GM12878 (cell line): ENCODE measurements around the gene CA9. TPM values are rescaled to one million over a fixed set of nuclear protein-coding genes. Genes with fewer than 3 reads are reported as not detected.

Experiments
- ATAC-seq: fragments of 200-7000 bp; cut with Tn5 transposase; 3 replicates; pipeline ENCODE4 v1.9.1; 2020; ENCODE audit warnings: mild to moderate bottlenecking, moderate library complexity
- BruUV-seq: library from RNA; stranded (reverse); fragments of 400-500 nt; replicated peaks from 2 replicates; lab custom pipeline; 2021; lab: Mats Ljungman, UMichigan
- CTCF ChIA-PET: fragments of 300-600 bp; sonication (Branson Sonifier 250); formaldehyde crosslinking; extraction: SDS; loops from one replicate; lab custom pipeline; 2021; ENCODE audit warnings: inconsistent platforms; lab: Yijun Ruan, JAX
- POLR2A ChIA-PET: fragments of 350-600 bp; formaldehyde crosslinking; extraction: SDS; loops from one replicate; lab custom pipeline; 2021; ENCODE audit warnings: inconsistent platforms; lab: Charles Lee
- RAD21 ChIA-PET: fragments of 300-600 bp; sonication (Branson Sonifier 250); formaldehyde crosslinking; loops from one replicate; lab custom pipeline; 2023; ENCODE audit warnings: antibody characterized with exemption; ENCODE audit not compliant: unreplicated experiment; lab: Charles Lee
- SMC1A ChIA-PET: fragments of 300-600 bp; sonication (Branson Sonifier 250); formaldehyde crosslinking; loops from one replicate; lab custom pipeline; 2023; ENCODE audit not compliant: unreplicated experiment, uncharacterized antibody; lab: Charles Lee
- DNase-seq: peaks from one replicate; pipeline ENCODE4 v3.0.0-alpha.2; 2011; ENCODE audit warnings: low read depth, low spot score
- FAIRE-seq: peaks from 3 replicates; lab custom pipeline; 2011; peaks lifted over from hg19 to GRCh38; lab: Jason Lieb, UNC
- H2AFZ ChIP-seq: 2 replicates; pipeline ENCODE4 v1.6.0; 2011; ENCODE audit warnings: low read depth, low read length, control low read depth; ENCODE audit not compliant: control insufficient read depth
- H3K27ac ChIP-seq: 2 replicates; pipeline ENCODE4 v1.5.1; 2011; ENCODE audit warnings: control low read depth; ENCODE audit not compliant: control insufficient read depth, insufficient read depth
- H3K27me3 ChIP-seq, 2 experiments: replicated peaks in 1 of 2; 2 replicates each; pipeline versions ENCODE4 v1.6.0 to v1.6.1; 2011; ENCODE audit warnings: low read length in 1 of 2; ENCODE audit not compliant: control insufficient read depth in 2 of 2, insufficient read depth in 2 of 2
- H3K36me3 ChIP-seq, 2 experiments: 2 replicates each; pipeline ENCODE4 v1.5.1; 2011; ENCODE audit warnings: low read length in 1 of 2; ENCODE audit not compliant: control insufficient read depth in 2 of 2, insufficient read depth in 2 of 2
- H3K4me1 ChIP-seq: 2 replicates; pipeline ENCODE4 v1.6.1; 2011; ENCODE audit warnings: mild to moderate bottlenecking, low read length, moderate library complexity, mixed read lengths; ENCODE audit not compliant: control insufficient read depth, insufficient read depth
- H3K4me2 ChIP-seq: 2 replicates; pipeline ENCODE4 v1.6.0; 2011; ENCODE audit warnings: control low read depth; ENCODE audit not compliant: control insufficient read depth, insufficient read depth
- H3K4me3 ChIP-seq: fragments of 200-600 bp; sonication (generic); 2 replicates; pipeline ENCODE4 v1.5.1; 2016
- H3K79me2 ChIP-seq: 2 replicates; pipeline ENCODE4 v1.6.0; 2011; ENCODE audit warnings: low read length; ENCODE audit not compliant: control insufficient read depth, insufficient read depth
- H3K9ac ChIP-seq: 2 replicates; pipeline ENCODE4 v1.8.0; 2011; ENCODE audit warnings: low read length, control low read depth, mixed read lengths; ENCODE audit not compliant: control insufficient read depth, insufficient read depth
- H3K9me3 ChIP-seq: replicated peaks from 3 replicates; pipeline ENCODE4 v1.5.1; 2011; ENCODE audit warnings: mild to moderate bottlenecking, low read length; ENCODE audit not compliant: control insufficient read depth, insufficient read depth
- H4K20me1 ChIP-seq: 2 replicates; pipeline ENCODE4 v1.6.0; 2011; ENCODE audit not compliant: control insufficient read depth, insufficient read depth
- HDGF ChIP-seq: fragments of 450-650 bp; IDR thresholded peaks from 2 replicates; pipeline ENCODE4 v1.6.1; 2016; ENCODE audit warnings: antibody characterized with exemption
- RBBP5 ChIP-seq: fragments of 200-600 bp; sonication (generic); conservative IDR thresholded peaks from 2 replicates; pipeline ENCODE4 v1.6.1; 2016
- WGBS: methylation state at CpG from one replicate; pipeline ENCODE4 v1.1.6; 2016; ENCODE audit warnings: low lambda C conversion rate; ENCODE audit not compliant: insufficient replicate concordance, insufficient coverage; ENCODE audit errors: missing lambda C conversion rate; 5-methylcytosine and 5-hydroxymethylcytosine counted together
- in situ Hi-C: fragments of 300-500 bp; cut with MboI; formaldehyde crosslinking; loops from 9 replicates; pipeline ENCODE4 v1.14.3; 2018; ENCODE audit warnings: mixed read lengths
- intact Hi-C: fragments of 100-400 bp; cut with micrococcal nuclease; formaldehyde crosslinking; loops from one replicate; pipeline ENCODE4 v1.14.2; 2022; ENCODE audit not compliant: unreplicated experiment
- polyA plus RNA-seq, 11 experiments: library from polyadenylated mRNA; depleted of rRNA in 4 of 11; unstranded in 6 of 11; stranded (reverse) in 5 of 11; fragments of >200 nt; fragmentation: Nextera tagmentation in 4 of 11; fragmentation: Illumina TruSeq in 1 of 11; extraction: Ambion mirVana in 4 of 11; extraction: Trizol in 1 of 11; gene quantifications; 1 replicate in 1 of 11; 2 replicates in 10 of 11; pipeline versions ENCODE4 v1.2.1 to v1.2.3, GENCODE V29; 2011 to 2016; ENCODE audit warnings: inconsistent platforms in 2 of 11, missing spikeins in 2 of 11, low read depth in 1 of 11
- total RNA-seq, 4 experiments: library from RNA; depleted of rRNA in 3 of 4; stranded (reverse); fragments of >200 nt in 3 of 4; fragmentation: Illumina TruSeq in 1 of 4; extraction: Trizol in 1 of 4; gene quantifications; 2 replicates each; pipeline versions ENCODE4 v1.2.1 to v1.2.3, GENCODE V29; 2013 to 2021
- TF ChIP-seq, protein P1 (sequence below): fragments of 450-650 bp; IDR thresholded peaks from 2 replicates; pipeline ENCODE4 v1.6.1; 2017; ENCODE audit warnings: mild to moderate bottlenecking, low read depth, inconsistent platforms; ENCODE audit not compliant: poor library complexity, severe bottlenecking
- TF ChIP-seq, protein P2 (sequence below): fragments of 450-650 bp; IDR thresholded peaks from 2 replicates; pipeline ENCODE4 v1.6.1; 2016; ENCODE audit warnings: mild to moderate bottlenecking

CA9 gene
- total and polyA plus RNA-seq, 10 of the 15 experiments (the other 5 are each of a cell fraction or from before 2014, with no cell fraction given), result 0.53 to 6.6 (median 1.2) TPM

DNA sequence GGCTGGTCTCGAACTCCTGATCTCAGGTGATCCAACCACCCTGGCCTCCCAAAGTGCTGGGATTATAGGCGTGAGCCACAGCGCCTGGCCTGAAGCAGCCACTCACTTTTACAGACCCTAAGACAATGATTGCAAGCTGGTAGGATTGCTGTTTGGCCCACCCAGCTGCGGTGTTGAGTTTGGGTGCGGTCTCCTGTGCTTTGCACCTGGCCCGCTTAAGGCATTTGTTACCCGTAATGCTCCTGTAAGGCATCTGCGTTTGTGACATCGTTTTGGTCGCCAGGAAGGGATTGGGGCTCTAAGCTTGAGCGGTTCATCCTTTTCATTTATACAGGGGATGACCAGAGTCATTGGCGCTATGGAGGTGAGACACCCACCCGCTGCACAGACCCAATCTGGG is 1.5 kb downstream of the CA9 start:
- ATAC-seq, result no peak; the same call in 2 of the 3 replicates
- POLR2A ChIA-PET, result interaction anchor here (1.1 to 1.9 kb wide), 2 partner anchors 10 to 17 kb away, joined by 3 to 11 read pairs; partner anchors contain the start of genes ARHGEF39, CCDC107 and RMRP
- H2AFZ ChIP-seq, result no peak overlapping the region

More for the DNA sequence above, 1.5 kb downstream of the CA9 start:
- Histone ChIP-seq H3K4me1 (peaks cover 3% of the 10 kb centered on the region), H3K36me3 (no peaks in the 10 kb centered on the region), H3K79me2 (no peaks in the 10 kb centered on the region), H4K20me1 (no peaks in the 10 kb centered on the region), H3K4me2 (peak overlapping the region; percentile 69; the same call in 1 of the 2 replicates), H3K4me3 (0 out of 2 replicates have a peak overlapping the region, but pooled peaks have one; percentile 22), H3K27me3 (peaks cover 3 to 7% of the 10 kb centered on the region in 2 experiments), H3K27ac (no peak overlapping the region), H3K9me3 (no peaks in the 10 kb centered on the region), H3K9ac (no peak overlapping the region)
- in situ Hi-C loops (no loop called here), intact Hi-C loops (no loop called here)
- DNase-seq (no peak), FAIRE-seq (no peak)
- TF ChIP-seq, protein P1, sequence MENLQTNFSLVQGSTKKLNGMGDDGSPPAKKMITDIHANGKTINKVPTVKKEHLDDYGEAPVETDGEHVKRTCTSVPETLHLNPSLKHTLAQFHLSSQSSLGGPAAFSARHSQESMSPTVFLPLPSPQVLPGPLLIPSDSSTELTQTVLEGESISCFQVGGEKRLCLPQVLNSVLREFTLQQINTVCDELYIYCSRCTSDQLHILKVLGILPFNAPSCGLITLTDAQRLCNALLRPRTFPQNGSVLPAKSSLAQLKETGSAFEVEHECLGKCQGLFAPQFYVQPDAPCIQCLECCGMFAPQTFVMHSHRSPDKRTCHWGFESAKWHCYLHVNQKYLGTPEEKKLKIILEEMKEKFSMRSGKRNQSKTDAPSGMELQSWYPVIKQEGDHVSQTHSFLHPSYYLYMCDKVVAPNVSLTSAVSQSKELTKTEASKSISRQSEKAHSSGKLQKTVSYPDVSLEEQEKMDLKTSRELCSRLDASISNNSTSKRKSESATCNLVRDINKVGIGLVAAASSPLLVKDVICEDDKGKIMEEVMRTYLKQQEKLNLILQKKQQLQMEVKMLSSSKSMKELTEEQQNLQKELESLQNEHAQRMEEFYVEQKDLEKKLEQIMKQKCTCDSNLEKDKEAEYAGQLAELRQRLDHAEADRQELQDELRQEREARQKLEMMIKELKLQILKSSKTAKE, result no peak
- TF ChIP-seq RBBP5 (no peak), HDGF (no peak)
- TF ChIP-seq, protein P2, sequence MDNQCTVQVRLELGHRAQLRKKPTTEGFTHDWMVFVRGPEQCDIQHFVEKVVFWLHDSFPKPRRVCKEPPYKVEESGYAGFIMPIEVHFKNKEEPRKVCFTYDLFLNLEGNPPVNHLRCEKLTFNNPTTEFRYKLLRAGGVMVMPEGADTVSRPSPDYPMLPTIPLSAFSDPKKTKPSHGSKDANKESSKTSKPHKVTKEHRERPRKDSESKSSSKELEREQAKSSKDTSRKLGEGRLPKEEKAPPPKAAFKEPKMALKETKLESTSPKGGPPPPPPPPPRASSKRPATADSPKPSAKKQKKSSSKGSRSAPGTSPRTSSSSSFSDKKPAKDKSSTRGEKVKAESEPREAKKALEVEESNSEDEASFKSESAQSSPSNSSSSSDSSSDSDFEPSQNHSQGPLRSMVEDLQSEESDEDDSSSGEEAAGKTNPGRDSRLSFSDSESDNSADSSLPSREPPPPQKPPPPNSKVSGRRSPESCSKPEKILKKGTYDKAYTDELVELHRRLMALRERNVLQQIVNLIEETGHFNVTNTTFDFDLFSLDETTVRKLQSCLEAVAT, result 0 out of 2 replicates have a peak, but pooled peaks have one; percentile 23
- no TSS peak for BruUV-seq
- ChIA-PET RAD21 (interaction anchor here (0.9 to 1.1 kb wide), 2 partner anchors 21 to 1272 kb away, joined by 3 to 4 read pairs; no protein-coding TSS in a partner anchor), SMC1A (interaction anchor here (0.9 to 1.7 kb wide), 3 partner anchors 10 to 17 kb away, joined by 3 to 4 read pairs (median 3); no protein-coding TSS in a partner anchor), CTCF (interaction anchor here (0.7 to 2.5 kb wide), 8 partner anchors 9 to 52 kb away, joined by 3 to 9 read pairs (median 4); partner anchors contain the start of gene ARHGEF39)
- 44% methylated on average over 13 of the region's 13 CpGs for WGBS
